Measurements from ENCODE around the gene LYRM1. TPM values are rescaled to one million over a fixed set of nuclear protein-coding genes. Genes with fewer than 3 reads are reported as not detected.
"Not testable (repeated sequence)": the region's sequence is repeated elsewhere in the genome, so short reads cannot be mapped to it uniquely, and the experiment has no call there.

Gene LYRM1, protein sequence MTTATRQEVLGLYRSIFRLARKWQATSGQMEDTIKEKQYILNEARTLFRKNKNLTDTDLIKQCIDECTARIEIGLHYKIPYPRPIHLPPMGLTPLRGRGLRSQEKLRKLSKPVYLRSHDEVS
- total RNA-seq, result 49.8 TPM
- long read RNA-seq, transcript LYRM1-203 (3 exons, 1,399 nt), result minor isoform, 9 of 75 reads
- long read RNA-seq, transcript LYRM1-204 (4 exons, 1,558 nt), result minor isoform, 22 of 75 reads
- long read RNA-seq, transcript LYRM1-208 (4 exons, 460 nt), result major isoform, 23 of 75 reads
- long read RNA-seq, partial matches to known transcripts, result 5 of 75 reads
- long read RNA-seq, other reads (novel, unspliced or antisense), result 12 of 75 reads

DNA sequence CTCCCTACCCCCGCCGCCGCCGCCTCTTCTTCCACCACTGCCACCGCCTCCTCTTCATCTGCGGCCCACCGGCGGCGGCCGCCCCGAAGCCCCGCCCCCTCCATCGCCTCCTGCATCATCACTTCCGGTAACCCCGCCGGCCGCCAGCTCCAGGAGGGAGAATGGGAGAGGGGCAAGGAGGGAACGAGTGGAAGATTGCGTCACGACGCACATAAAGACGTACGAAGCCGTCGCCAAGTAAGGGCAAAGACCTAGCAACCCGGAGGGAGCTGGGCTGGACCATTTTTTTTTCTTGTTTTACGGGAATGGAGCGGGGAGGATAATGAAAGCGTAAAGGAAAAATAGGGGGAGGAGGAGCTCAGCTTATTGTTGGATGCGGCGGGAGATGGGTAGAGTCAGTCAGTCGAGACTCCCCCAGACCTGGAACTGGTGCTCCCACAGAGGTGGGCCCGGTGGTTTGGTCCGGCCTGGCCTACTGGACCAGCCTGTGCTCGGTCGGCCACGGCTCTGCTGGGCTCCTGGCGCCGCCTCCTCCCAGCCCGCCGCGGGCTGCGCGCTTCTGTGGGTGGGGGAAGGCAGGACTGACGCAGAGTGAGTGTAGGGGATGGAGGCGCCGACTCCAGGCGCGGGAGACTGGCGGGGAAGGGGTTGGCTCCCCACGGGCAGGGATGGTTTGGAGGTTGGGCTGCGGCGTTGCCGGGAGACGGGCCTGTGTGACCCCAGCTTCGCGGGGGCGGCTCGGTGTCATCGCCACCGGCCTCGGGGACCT is at the start of gene LYRM1, which contains the start of gene DCUN1D3:
LYRM1 (plus strand) TSS at position 473 of the 769 bp plus-strand sequence. CDS start 14,785 bp downstream, outside the sequence.
DCUN1D3 (minus strand) TSS at position 60 of the 769 bp plus-strand sequence. CDS start 37,820 bp downstream, outside the sequence.
- intact Hi-C loops (cut with DNase I), result loop anchor here (5.0 kb wide), 1 partner anchor 48 kb away; no protein-coding TSS in a partner anchor
- ATAC-seq (ENCODE audit: poor library complexity) (peak; percentile 94), DNase-seq (peak; percentile 98)

DNA sequence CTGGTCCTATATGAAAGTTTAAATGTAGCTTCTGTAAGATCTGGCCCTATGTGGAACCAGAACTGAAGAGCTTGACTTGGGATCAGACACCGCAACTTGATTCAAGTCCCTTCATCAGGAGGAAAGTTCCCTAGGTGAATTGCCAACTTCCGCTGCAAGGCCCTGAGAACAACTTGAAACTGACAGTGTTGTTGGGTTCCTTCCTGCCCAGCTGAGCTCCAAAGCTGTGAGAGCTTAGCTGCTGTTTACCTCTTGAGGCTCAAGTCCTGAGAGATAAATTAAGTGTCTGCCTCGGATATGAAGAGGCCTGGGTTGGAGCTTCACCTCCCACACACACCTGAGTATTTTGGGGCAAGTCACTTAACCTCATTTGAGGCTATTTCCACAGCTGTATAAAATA is 49.6 kb upstream of the LYRM1 start:
- DNase-seq, result no peak
- peak; percentile 36 for ATAC-seq (ENCODE audit: poor library complexity)
- intact Hi-C loops (cut with DNase I), result loop anchor here (5.0 kb wide), 2 partner anchors 51 to 66 kb away; partner anchors contain the start of genes DCUN1D3 and LYRM1

DNA sequence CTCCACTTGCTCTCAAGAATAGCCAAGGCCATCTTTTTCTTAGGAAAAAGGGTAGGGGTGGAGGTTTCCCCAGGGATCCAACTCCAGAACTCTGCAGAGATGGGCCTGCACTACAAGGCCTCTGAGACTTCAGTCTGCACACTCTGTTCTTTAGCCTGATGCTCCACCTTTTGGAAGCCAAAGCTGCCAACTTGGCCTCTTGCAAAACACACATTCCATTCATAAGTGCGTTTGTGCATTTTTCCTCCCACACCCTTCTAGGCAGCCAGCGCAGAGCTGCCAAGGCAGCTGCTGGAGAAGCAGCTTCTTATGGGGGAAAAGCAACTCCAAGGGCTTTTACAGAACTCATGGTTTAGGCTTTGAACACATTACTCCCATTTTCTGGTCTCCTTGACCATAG is 49.0 kb upstream of the LYRM1 start:
- intact Hi-C loops (cut with DNase I), result loop anchor here (5.0 kb wide), 2 partner anchors 51 to 66 kb away; partner anchors contain the start of genes DCUN1D3 and LYRM1
- ATAC-seq (ENCODE audit: poor library complexity) (peak; percentile 92), DNase-seq (peak; percentile 89)

DNA sequence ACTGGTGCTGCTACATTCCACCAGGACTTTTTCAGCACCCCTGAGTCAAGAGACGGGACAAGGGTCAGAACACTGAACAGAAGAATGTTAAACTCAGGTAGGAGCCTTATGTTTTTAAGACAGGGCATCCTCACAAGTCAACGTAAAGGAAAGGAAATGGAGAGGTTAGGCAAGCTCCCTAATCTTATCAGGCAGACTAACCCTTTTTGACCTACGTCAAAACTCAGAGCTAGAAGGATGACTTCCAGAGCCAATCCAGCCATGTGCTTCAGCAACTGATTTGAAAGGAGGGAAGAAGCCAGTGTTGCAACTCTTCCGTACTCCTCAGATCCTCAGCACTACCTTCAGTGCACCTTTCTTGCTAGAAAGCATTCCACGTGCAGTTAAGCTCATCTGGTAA is 47.4 kb upstream of the LYRM1 start:
- intact Hi-C loops (cut with DNase I), result loop anchor here (5.0 kb wide), 2 partner anchors 49 to 64 kb away; partner anchors contain the start of genes DCUN1D3 and LYRM1
- no peak for DNase-seq
- ATAC-seq (ENCODE audit: poor library complexity), result peak; percentile 13

DNA sequence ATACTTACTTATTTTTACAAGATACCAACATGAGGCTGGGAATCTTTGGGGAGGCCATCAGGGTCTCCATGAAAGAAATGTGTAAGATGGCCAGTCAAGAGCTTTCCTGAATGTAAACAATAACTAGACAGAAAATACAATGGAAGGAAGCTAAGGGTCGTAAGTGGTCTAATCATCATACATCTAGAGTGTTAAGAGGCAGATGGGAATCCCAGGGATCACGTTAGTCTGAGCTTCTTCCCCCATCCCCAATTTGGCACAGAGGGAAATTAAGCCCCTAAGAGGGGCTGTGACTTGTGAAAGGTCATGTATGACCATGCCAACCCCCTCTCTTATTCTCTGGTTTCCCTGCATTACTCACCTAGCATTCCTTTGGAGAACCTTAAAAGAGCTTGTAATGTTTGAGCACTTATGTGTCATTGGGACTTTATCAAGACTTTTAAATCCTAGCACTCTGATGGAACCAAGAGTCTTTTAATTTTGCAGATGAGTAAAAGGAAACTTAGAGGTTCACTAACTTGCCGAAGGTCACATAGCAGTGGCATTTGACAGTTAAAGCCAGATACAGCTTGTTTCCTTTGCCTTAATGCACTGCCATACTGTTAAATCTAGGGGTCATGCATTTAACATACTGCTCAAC is 46.5 kb upstream of the LYRM1 start:
- no peak for DNase-seq
- ATAC-seq (ENCODE audit: poor library complexity), result no peak
- intact Hi-C loops (cut with DNase I), result loop anchor here (5.0 kb wide), 2 partner anchors 48 to 63 kb away; partner anchors contain the start of genes DCUN1D3 and LYRM1

DNA sequence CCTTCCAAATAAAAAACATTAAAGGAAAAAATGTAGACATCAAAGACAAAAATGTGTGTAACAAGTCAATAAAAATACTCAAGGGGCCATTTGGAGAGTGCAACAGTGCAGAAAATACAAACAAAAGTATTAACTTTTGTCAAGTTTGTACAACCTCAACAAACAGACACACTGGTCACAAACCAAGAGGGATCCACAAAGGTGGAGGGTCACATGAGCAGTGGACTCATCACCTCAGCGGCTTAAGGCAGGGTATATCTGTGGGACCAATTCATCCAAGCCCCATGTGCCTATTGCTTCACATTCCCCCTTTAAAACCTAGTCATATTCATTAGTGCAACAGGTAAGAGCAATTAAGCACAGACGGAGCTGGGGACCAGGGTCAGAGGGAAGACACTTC is 45.6 kb upstream of the LYRM1 start:
- ATAC-seq (ENCODE audit: poor library complexity), result no peak
- intact Hi-C loops (cut with DNase I), result loop anchor here (5.0 kb wide), 2 partner anchors 47 to 62 kb away; partner anchors contain the start of genes DCUN1D3 and LYRM1
- DNase-seq, result no peak

DNA sequence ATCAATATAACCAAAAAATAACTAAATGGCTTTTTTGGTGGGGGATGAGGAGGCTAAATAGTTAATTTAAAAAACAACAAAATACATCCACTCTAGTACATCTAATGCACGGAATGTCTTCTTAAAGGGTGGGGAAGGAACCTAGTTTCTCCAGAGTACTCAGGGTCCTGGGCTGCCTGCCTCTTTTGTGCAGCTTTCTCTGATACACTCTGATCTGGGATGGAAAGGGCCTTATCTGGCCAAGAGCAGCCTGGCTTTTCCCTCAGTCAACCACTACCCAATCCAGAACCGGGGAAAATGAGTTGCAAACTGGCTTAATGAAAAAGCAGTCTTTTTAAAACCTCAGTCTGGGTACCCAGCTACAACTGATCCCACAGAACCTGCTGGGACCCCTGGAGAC is 43.3 kb upstream of the LYRM1 start:
- intact Hi-C loops (cut with DNase I), result no loop called here
- ATAC-seq (ENCODE audit: poor library complexity) (no peak), DNase-seq (no peak)

DNA sequence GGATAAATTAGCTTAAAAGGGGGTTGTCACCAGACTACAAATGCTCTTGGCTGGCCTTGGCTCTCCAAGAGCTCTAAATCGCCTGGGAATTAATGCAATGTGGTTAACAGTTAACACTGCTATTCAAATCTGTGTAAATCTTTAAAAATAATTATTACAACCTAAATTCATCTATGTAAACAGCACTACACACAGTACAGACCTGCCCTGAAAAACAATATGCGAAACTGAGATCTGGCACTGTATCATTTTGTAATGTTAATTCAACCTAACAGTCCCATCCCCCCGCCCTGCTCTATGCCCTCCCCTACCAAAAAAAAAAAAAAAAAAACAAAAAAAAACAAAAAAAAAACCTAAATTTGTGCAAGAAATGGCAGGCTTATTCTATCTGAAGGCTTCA is 41.3 kb upstream of the LYRM1 start:
- intact Hi-C loops (cut with DNase I), result no loop called here
- DNase-seq (no peak), ATAC-seq (ENCODE audit: poor library complexity) (no peak)

DNA sequence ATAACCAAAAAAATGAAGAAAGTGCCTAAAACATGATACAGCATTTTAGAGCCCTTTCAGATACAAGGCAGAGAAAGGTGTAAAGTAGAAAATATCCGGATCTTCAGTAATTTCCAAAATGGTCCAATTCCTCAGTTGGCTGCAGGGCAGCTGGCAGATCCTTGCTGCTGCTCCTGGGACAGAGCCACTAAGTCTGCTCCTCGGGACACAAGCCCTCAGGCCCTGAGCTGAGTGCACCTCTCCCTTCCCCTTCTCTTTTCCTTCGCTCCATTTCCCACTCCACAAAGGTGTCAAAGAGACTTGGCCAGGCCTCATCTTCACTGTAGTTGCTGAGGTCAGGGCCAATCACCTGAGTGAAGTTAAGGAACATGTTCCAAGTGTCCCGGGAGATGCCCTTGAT is 40.9 kb upstream of the LYRM1 start:
- no peak for DNase-seq
- ATAC-seq (ENCODE audit: poor library complexity), result peak; percentile 63
- intact Hi-C loops (cut with DNase I), result no loop called here

DNA sequence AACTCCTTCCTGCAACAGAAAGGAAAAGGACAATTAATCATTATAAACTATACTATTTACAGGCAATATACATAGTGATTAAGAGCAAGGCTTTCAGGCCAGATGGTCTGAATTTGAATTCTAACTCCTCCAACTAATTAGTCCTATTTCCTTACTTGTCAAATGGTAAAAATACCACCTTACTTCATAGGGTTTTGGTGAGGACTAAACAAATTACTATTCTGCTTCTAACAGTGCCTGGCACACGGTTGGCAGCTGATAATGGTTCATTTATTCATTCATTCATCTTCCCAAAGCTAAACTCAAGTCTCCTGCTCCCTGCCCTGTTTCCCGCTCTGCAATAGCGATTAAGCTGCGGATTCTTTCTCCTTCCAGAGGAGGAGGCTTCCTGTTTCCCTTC is 40.2 kb upstream of the LYRM1 start:
- intact Hi-C loops (cut with DNase I), result no loop called here
- DNase-seq (no peak), ATAC-seq (ENCODE audit: poor library complexity) (no peak)

DNA sequence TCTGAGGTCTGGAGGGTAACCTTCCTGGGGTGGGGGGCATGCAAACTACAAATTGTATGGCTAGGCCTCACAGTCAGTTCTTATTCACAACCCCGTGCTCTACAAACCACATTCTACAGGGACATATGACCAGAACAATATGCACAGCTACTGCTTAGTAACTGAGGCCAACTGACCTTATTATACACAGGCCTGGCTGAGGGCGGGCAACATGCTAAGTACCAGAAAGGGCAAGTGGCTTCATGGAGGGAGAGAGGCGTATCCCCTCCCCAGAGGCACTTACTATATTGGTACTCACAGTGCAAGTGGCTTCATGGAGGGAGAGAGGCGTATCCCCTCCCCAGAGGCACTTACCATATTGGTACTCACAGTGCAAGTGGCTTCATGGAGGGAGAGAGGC is 39.6 kb upstream of the LYRM1 start:
- intact Hi-C loops (cut with DNase I); DNase-seq; ATAC-seq (ENCODE audit: poor library complexity): not testable (repeated sequence)

DNA sequence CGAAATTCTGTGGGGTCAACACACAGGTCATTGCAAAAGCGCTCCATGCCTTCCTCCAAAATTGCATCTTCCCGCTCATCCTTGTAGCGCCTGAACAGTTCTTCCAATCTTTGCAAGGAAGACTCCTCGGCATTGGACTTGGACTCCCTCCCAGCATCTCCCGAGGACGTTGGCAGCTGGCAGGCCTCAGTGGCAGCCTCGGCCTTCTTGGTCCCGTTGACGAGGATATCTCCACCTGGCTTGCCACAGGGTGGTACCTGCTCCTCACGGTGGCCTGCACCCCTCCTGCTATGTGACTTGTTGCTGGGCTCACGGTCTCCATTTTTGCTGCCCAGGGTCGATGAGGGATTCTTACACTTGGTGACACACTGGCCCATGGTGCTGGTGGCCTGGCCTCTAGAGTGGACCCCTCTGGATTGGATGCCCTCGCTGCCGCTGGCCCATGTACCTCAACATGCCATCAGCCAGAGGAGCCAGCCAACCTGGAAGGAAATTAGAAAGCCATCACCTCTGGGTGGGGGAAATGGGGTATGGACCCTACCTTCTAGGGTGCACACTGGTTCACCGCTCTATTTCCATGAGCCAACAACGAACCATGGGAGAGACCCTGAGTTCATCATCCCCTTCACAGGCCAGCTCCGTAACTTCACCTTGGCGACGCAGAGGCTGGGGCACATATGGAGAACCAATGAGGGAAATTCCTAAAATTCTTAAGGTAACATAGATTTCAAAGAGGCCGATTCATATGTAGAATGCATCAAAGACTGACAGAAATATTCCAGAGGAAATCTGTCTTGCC is 38.2 kb upstream of the LYRM1 start:
- no peak for DNase-seq
- ATAC-seq (ENCODE audit: poor library complexity), result no peak
- intact Hi-C loops (cut with DNase I), result no loop called here

DNA sequence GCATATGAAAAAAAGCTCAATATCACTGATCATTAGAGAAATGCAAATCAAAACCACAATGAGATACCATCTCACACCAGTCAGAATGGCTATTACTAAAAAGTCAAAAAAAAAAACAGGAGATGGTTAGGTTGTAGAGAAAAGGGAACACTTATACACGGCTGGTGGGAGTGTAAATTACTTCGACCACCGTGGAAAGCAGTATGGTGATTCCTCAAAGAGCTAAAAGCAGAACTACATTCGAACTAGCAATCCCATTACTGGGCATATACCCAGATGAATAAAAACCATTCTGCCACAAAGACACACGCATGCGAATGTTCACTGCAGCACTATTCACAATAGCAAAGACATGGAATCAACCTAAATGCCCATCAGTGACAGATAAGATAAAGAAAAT is 36.2 kb upstream of the LYRM1 start:
- ATAC-seq (ENCODE audit: poor library complexity); intact Hi-C loops (cut with DNase I); DNase-seq: not testable (repeated sequence)

DNA sequence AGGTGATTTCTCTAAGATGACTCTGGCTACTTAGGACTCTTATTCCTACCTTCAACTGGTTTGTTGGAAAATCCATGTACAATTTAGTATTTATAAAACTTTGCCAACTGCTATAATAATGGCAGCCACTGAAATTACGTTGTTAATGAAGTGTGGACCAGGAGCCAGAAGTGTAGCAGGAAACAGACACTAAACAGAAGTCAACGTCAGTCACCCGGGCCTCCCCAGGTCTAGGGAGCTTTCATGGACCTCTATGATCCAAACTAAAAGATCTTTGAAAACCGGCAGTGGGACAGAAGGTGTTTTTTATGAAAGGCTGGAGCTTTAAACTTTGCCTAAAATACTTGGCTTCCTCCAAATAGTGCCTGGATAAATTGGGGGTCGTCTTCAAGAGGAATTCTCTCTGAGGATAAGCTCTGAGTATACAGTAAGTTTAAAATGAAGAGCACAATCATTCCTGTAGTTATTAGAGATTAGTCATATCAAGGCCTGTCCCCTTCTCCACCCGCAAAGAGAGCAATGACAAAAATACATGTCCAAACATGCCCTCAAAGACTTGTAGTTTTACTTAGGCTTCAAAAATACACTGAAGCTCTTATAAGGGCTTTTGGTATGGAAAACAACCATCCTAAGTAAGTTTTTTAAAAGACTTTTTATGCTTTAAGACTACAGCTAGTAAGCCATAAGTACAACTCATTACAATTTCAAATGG is 35.0 kb upstream of the LYRM1 start:
- DNase-seq (no peak), ATAC-seq (ENCODE audit: poor library complexity) (no peak)
- intact Hi-C loops (cut with DNase I), result no loop called here

DNA sequence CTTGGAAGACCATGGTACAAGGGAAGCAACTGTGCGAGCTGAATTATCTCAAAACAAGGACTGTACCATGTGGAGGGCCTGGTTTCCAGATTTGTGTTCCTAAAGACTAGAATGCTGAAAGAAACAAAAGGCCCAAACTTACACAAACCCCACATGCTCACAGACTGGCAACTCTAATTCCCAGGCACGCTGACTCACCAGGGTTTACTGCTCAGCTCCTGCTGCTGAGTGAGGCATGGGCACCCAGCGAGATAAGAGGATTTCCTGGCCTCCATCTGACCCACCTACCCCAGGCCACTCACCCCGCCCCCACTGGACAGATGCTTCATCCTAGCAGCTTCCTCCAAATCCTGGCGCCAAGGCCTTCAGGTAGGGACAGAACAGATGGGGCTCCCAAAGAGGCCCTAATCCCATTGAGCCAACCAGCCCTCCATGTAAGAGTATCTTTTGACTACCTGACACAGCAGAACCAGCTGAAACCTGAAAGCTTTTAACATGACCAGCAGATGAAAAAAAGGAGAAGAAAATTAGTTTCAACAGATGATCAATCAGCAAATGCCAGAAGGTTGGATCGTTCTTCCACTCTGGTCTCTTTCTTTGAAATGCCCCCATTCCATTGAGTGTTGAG is 34.3 kb upstream of the LYRM1 start:
- ATAC-seq (ENCODE audit: poor library complexity) (no peak), DNase-seq (peak; percentile 57)
- intact Hi-C loops (cut with DNase I), result no loop called here

DNA sequence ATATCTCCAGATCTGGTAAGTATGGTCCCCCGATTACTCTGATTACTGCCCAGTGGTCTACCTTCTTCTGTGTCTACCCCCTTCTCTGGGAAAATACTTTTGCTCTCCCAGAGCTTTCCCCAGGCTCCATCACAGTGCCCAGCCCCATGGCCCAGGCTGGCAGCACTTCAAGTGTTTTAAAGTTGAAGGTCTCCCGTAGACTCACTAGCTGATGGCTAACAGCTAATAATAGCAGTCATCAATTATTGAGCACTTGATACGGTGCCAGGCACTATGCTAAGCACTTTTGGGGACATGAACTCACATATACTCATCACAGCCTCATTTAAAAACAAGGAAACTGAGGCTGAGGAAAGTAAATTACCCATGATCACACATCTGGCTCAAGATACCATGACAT is 33.8 kb upstream of the LYRM1 start:
- peak; percentile 61 for ATAC-seq (ENCODE audit: poor library complexity)
- intact Hi-C loops (cut with DNase I), result no loop called here
- DNase-seq, result no peak

DNA sequence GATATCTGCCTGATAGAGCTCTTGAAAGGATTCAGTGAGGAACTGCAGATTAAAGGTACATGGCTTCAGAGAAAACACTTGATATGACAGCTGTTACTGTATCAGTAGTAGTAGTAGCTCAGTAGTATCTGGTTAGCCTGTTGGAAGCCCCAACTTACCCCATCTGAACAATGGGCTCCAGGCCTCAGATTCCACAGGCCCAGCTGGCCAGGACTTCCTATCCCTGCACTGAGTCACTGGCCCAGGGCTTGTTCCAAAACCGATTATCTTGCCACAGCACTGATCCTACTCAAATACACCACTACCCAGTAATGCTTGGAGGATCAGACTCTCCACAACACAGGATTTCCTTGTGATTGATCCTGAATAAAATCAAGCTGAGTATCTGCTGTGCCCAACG is 33.0 kb upstream of the LYRM1 start:
- intact Hi-C loops (cut with DNase I), result no loop called here
- ATAC-seq (ENCODE audit: poor library complexity) (no peak), DNase-seq (no peak)

Measured in Right ventricle myocardium superior (tissue), 1 donor.